GM12878 (cell line): ENCODE data around the gene LMX1B. TPM values are rescaled to one million over a fixed set of nuclear protein-coding genes. Genes with fewer than 3 reads are reported as not detected.

Experiments used
- ATAC-seq: fragments of 200-7000 bp; cut with Tn5 transposase; 3 replicates; pipeline ENCODE4 v1.9.1; 2020; ENCODE audit warnings: mild to moderate bottlenecking, moderate library complexity
- BruUV-seq: library from RNA; stranded (reverse); fragments of 400-500 nt; replicated peaks from 2 replicates; lab custom pipeline; 2021; lab: Mats Ljungman, UMichigan
- CTCF ChIA-PET: fragments of 300-600 bp; sonication (Branson Sonifier 250); formaldehyde crosslinking; extraction: SDS; loops from one replicate; lab custom pipeline; 2021; ENCODE audit warnings: inconsistent platforms; lab: Yijun Ruan, JAX
- POLR2A ChIA-PET: fragments of 350-600 bp; formaldehyde crosslinking; extraction: SDS; loops from one replicate; lab custom pipeline; 2021; ENCODE audit warnings: inconsistent platforms; lab: Charles Lee
- RAD21 ChIA-PET: fragments of 300-600 bp; sonication (Branson Sonifier 250); formaldehyde crosslinking; loops from one replicate; lab custom pipeline; 2023; ENCODE audit warnings: antibody characterized with exemption; ENCODE audit not compliant: unreplicated experiment; lab: Charles Lee
- SMC1A ChIA-PET: fragments of 300-600 bp; sonication (Branson Sonifier 250); formaldehyde crosslinking; loops from one replicate; lab custom pipeline; 2023; ENCODE audit not compliant: unreplicated experiment, uncharacterized antibody; lab: Charles Lee
- DNase-seq: peaks from one replicate; pipeline ENCODE4 v3.0.0-alpha.2; 2011; ENCODE audit warnings: low read depth, low spot score
- FAIRE-seq: peaks from 3 replicates; lab custom pipeline; 2011; peaks lifted over from hg19 to GRCh38; lab: Jason Lieb, UNC
- H2AFZ ChIP-seq: 2 replicates; pipeline ENCODE4 v1.6.0; 2011; ENCODE audit warnings: low read depth, low read length, control low read depth; ENCODE audit not compliant: control insufficient read depth
- H3K27ac ChIP-seq: 2 replicates; pipeline ENCODE4 v1.5.1; 2011; ENCODE audit warnings: control low read depth; ENCODE audit not compliant: control insufficient read depth, insufficient read depth
- H3K27me3 ChIP-seq, 2 experiments: replicated peaks in 1 of 2; 2 replicates each; pipeline versions ENCODE4 v1.6.0 to v1.6.1; 2011; ENCODE audit warnings: low read length in 1 of 2; ENCODE audit not compliant: control insufficient read depth in 2 of 2, insufficient read depth in 2 of 2
- H3K36me3 ChIP-seq, 2 experiments: 2 replicates each; pipeline ENCODE4 v1.5.1; 2011; ENCODE audit warnings: low read length in 1 of 2; ENCODE audit not compliant: control insufficient read depth in 2 of 2, insufficient read depth in 2 of 2
- H3K4me1 ChIP-seq: 2 replicates; pipeline ENCODE4 v1.6.1; 2011; ENCODE audit warnings: mild to moderate bottlenecking, low read length, moderate library complexity, mixed read lengths; ENCODE audit not compliant: control insufficient read depth, insufficient read depth
- H3K4me2 ChIP-seq: 2 replicates; pipeline ENCODE4 v1.6.0; 2011; ENCODE audit warnings: control low read depth; ENCODE audit not compliant: control insufficient read depth, insufficient read depth
- H3K4me3 ChIP-seq: fragments of 200-600 bp; sonication (generic); 2 replicates; pipeline ENCODE4 v1.5.1; 2016
- H3K79me2 ChIP-seq: 2 replicates; pipeline ENCODE4 v1.6.0; 2011; ENCODE audit warnings: low read length; ENCODE audit not compliant: control insufficient read depth, insufficient read depth
- H3K9ac ChIP-seq: 2 replicates; pipeline ENCODE4 v1.8.0; 2011; ENCODE audit warnings: low read length, control low read depth, mixed read lengths; ENCODE audit not compliant: control insufficient read depth, insufficient read depth
- H3K9me3 ChIP-seq: replicated peaks from 3 replicates; pipeline ENCODE4 v1.5.1; 2011; ENCODE audit warnings: mild to moderate bottlenecking, low read length; ENCODE audit not compliant: control insufficient read depth, insufficient read depth
- H4K20me1 ChIP-seq: 2 replicates; pipeline ENCODE4 v1.6.0; 2011; ENCODE audit not compliant: control insufficient read depth, insufficient read depth
- BACH1 ChIP-seq: fragments of 450-650 bp; IDR thresholded peaks from 2 replicates; pipeline ENCODE4 v1.6.1; 2017; ENCODE audit warnings: mild to moderate bottlenecking, borderline replicate concordance
- NR2F1 ChIP-seq: fragments of 450-650 bp; conservative IDR thresholded peaks from 2 replicates; pipeline ENCODE4 v1.6.1; 2017; ENCODE audit warnings: mild to moderate bottlenecking
- RAD21 ChIP-seq: IDR thresholded peaks from 2 replicates; pipeline ENCODE4 v1.6.1; 2011; ENCODE audit warnings: mild to moderate bottlenecking, low read depth, low read length, moderate library complexity; ENCODE audit not compliant: insufficient read depth
- WGBS: methylation state at CpG from one replicate; pipeline ENCODE4 v1.1.6; 2016; ENCODE audit warnings: low lambda C conversion rate; ENCODE audit not compliant: insufficient replicate concordance, insufficient coverage; ENCODE audit errors: missing lambda C conversion rate; 5-methylcytosine and 5-hydroxymethylcytosine counted together
- in situ Hi-C: fragments of 300-500 bp; cut with MboI; formaldehyde crosslinking; loops from 9 replicates; pipeline ENCODE4 v1.14.3; 2018; ENCODE audit warnings: mixed read lengths
- intact Hi-C: fragments of 100-400 bp; cut with micrococcal nuclease; formaldehyde crosslinking; loops from one replicate; pipeline ENCODE4 v1.14.2; 2022; ENCODE audit not compliant: unreplicated experiment
- polyA plus RNA-seq, 11 experiments: library from polyadenylated mRNA; depleted of rRNA in 4 of 11; unstranded in 6 of 11; stranded (reverse) in 5 of 11; fragments of >200 nt; fragmentation: Nextera tagmentation in 4 of 11; fragmentation: Illumina TruSeq in 1 of 11; extraction: Ambion mirVana in 4 of 11; extraction: Trizol in 1 of 11; gene quantifications; 1 replicate in 1 of 11; 2 replicates in 10 of 11; pipeline versions ENCODE4 v1.2.1 to v1.2.3, GENCODE V29; 2011 to 2016; ENCODE audit warnings: inconsistent platforms in 2 of 11, missing spikeins in 2 of 11, low read depth in 1 of 11
- total RNA-seq, 4 experiments: library from RNA; depleted of rRNA in 3 of 4; stranded (reverse); fragments of >200 nt in 3 of 4; fragmentation: Illumina TruSeq in 1 of 4; extraction: Trizol in 1 of 4; gene quantifications; 2 replicates each; pipeline versions ENCODE4 v1.2.1 to v1.2.3, GENCODE V29; 2013 to 2021
- TF ChIP-seq, protein P1 (sequence below): fragments of 450-650 bp; IDR thresholded peaks from 2 replicates; pipeline ENCODE4 v1.6.1; 2014; ENCODE audit warnings: mild to moderate bottlenecking
- TF ChIP-seq, protein P2 (sequence below): fragments of 450-650 bp; IDR thresholded peaks from 2 replicates; pipeline ENCODE4 v1.6.1; 2017; ENCODE audit warnings: antibody characterized with exemption, mild to moderate bottlenecking, moderate library complexity

The LMX1B gene
- total and polyA plus RNA-seq, 10 of the 15 experiments (the other 5 are each of a cell fraction or from before 2014, with no cell fraction given), result not detected

DNA sequence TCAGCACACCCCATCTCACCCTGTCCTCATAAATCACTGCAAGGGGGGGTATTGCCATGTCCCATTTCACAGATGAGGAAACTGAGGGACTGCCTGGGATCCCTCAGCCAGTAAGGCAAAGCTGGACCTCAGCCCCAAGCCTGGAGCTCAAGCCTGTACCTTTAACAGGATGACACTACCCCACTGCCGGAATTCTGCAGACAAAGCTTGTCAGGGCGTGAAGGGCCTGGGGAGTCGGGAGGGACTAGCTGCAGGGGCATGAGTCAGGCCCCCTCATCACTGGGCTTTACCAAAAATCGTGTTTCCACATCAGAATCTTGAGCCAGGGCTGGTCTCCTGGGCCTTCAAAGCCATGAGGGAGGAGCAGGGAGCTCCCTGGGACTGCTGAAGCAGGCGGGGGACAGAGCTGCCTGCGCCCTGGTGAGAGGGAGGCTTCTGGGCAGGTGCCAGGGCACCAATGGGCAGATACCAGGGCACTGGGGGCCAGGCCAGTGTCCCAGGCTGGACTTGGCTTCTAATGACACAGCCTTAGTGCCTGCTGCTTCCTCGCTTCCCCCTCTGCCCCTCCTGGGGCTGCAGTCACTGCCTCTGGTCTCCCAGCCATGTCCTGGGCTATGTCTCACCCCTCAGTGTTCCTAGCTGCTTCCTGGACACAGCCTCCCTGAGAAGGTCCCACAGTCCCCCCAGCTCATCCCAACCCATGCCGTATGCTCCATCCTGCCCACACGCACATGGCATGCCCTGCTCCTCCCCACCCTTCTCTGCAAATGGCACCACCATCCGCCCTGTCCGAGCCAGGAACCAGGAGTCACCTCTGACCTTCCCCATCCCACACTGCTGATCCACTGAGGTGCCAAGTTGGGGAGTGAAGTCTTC, 80.7 kb downstream of the LMX1B start:
- Histone ChIP-seq H3K4me2 (no peak overlapping the region), H4K20me1 (no peaks in the 10 kb centered on the region), H3K4me1 (no peaks in the 10 kb centered on the region), H3K36me3 (no peaks in the 10 kb centered on the region), H3K79me2 (no peaks in the 10 kb centered on the region), H3K27me3 (peaks cover 0 to 2% of the 10 kb centered on the region in 2 experiments; a peak in 3 of 4 replicates), H3K9me3 (no peaks in the 10 kb centered on the region), H3K27ac (no peak overlapping the region), H3K9ac (no peak overlapping the region), H3K4me3 (no peak overlapping the region), H2AFZ (no peak overlapping the region)
- DNase-seq (no peak), ATAC-seq (no peak), FAIRE-seq (no peak)
- CTCF ChIA-PET, result interaction anchor here (1.3 to 1.6 kb wide), 2 partner anchors 8 to 12 kb away, joined by 4 to 7 read pairs; no protein-coding TSS in a partner anchor
- intact Hi-C loops, result no loop called here
- RAD21 ChIA-PET, result no interaction called here
- 27% methylated on average over 11 of the region's 11 CpGs for WGBS
- TF ChIP-seq, protein P1, sequence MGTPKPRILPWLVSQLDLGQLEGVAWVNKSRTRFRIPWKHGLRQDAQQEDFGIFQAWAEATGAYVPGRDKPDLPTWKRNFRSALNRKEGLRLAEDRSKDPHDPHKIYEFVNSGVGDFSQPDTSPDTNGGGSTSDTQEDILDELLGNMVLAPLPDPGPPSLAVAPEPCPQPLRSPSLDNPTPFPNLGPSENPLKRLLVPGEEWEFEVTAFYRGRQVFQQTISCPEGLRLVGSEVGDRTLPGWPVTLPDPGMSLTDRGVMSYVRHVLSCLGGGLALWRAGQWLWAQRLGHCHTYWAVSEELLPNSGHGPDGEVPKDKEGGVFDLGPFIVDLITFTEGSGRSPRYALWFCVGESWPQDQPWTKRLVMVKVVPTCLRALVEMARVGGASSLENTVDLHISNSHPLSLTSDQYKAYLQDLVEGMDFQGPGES, result no peak
- TF ChIP-seq BACH1, result no peak
- in situ Hi-C loops, result no loop called here
- POLR2A ChIA-PET, result no interaction called here
- SMC1A ChIA-PET, result interaction anchor here (0.7 kb wide), 1 partner anchor 75 kb away, joined by 3 read pairs; no protein-coding TSS in a partner anchor
- BruUV-seq, result no TSS peak

DNA sequence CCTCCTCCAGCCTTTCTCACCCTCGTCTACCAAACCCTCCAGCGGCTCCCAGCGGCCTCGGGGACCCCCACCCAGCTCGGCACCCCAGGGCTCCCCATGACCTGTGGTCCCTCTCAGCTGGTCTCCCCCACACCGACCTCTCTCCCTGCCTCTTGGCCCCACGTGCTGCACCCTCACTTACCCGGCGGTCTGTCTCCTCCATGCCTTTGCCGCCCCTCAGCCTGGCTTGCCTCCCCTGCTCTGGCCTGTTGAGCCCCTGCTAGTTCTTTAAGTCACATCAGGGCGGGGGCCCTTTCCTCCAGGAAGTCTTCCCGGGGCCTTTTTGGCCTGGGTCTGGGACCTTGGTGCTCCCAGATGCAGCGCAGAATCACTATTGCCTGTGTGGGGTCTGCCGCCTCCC, 81.5 kb downstream of the LMX1B start:
- no peaks in the 10 kb centered on the region for H3K4me1 ChIP-seq
- no peak for ATAC-seq
- H3K79me2 ChIP-seq, result no peaks in the 10 kb centered on the region
- H3K9me3 ChIP-seq, result no peaks in the 10 kb centered on the region
- CTCF ChIA-PET, result interaction anchor here (1.3 kb wide), 1 partner anchor 11 kb away, joined by 7 read pairs; no protein-coding TSS in a partner anchor
- H2AFZ ChIP-seq, result no peak overlapping the region
- intact Hi-C loops, result no loop called here
- peaks cover 0 to 3% of the 10 kb centered on the region in 2 experiments; a peak in 3 of 4 replicates for H3K27me3 ChIP-seq
- no peak overlapping the region for H3K4me3 ChIP-seq
- TF ChIP-seq NR2F1, result no peak
- TF ChIP-seq, protein P2, sequence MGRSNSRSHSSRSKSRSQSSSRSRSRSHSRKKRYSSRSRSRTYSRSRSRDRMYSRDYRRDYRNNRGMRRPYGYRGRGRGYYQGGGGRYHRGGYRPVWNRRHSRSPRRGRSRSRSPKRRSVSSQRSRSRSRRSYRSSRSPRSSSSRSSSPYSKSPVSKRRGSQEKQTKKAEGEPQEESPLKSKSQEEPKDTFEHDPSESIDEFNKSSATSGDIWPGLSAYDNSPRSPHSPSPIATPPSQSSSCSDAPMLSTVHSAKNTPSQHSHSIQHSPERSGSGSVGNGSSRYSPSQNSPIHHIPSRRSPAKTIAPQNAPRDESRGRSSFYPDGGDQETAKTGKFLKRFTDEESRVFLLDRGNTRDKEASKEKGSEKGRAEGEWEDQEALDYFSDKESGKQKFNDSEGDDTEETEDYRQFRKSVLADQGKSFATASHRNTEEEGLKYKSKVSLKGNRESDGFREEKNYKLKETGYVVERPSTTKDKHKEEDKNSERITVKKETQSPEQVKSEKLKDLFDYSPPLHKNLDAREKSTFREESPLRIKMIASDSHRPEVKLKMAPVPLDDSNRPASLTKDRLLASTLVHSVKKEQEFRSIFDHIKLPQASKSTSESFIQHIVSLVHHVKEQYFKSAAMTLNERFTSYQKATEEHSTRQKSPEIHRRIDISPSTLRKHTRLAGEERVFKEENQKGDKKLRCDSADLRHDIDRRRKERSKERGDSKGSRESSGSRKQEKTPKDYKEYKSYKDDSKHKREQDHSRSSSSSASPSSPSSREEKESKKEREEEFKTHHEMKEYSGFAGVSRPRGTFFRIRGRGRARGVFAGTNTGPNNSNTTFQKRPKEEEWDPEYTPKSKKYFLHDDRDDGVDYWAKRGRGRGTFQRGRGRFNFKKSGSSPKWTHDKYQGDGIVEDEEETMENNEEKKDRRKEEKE, result no peak
- TF ChIP-seq RAD21, result no peak
- TF ChIP-seq, all 136 proteins: peak for 0
- DNase-seq (no peak), FAIRE-seq (no peak)
- H3K36me3 ChIP-seq, result no peaks in the 10 kb centered on the region
- H3K9ac ChIP-seq, result no peak overlapping the region
- ChIA-PET POLR2A (no interaction called here), SMC1A (no interaction called here), RAD21 (no interaction called here)
- BruUV-seq, result no TSS peak
- no peak overlapping the region for H3K27ac ChIP-seq
- H4K20me1 ChIP-seq, result no peaks in the 10 kb centered on the region
- in situ Hi-C loops, result no loop called here
- 32% methylated on average over 10 of the region's 14 CpGs for WGBS
- H3K4me2 ChIP-seq, result no peak overlapping the region
